WTC11 (cell line): ENCODE results near the gene CNIH3.

ENCODE experiments used
- CDX4 ChIP-seq: fragments of 250-450 bp; sonication (Bioruptor Pico); IDR thresholded peaks from 2 replicates; pipeline ENCODE4 v1.9.0; 2021; ENCODE audit warnings: moderate library complexity, mild to moderate bottlenecking, inconsistent platforms, borderline replicate concordance
- CTCF ChIP-seq: fragments of 200-600 bp; IDR thresholded peaks from 2 replicates; pipeline ENCODE4 v1.8.0; 2022; ENCODE audit warnings: antibody characterized with exemption
- FOXJ3 ChIP-seq: sonication (generic); formaldehyde crosslinking; IDR thresholded peaks from 2 replicates; pipeline ENCODE4 v1.9.0; 2021; ENCODE audit warnings: missing genetic modification reagents, mild to moderate bottlenecking, borderline replicate concordance
- MAX ChIP-seq: sonication (generic); formaldehyde crosslinking; IDR thresholded peaks from 2 replicates; pipeline ENCODE4 v1.8.0; 2022; ENCODE audit warnings: mild to moderate bottlenecking, missing genetic modification reagents
- NFE2L1 ChIP-seq: sonication (generic); formaldehyde crosslinking; IDR thresholded peaks from 2 replicates; pipeline ENCODE4 v1.8.1; 2023; ENCODE audit warnings: missing genetic modification reagents
- NFYB ChIP-seq: sonication (generic); formaldehyde crosslinking; conservative IDR thresholded peaks from 2 replicates; pipeline ENCODE4 v1.8.0; 2022; ENCODE audit warnings: low read depth, missing genetic modification reagents
- RELA ChIP-seq: sonication (generic); formaldehyde crosslinking; IDR thresholded peaks from 2 replicates; pipeline ENCODE4 v1.8.1; 2022; ENCODE audit warnings: missing genetic modification reagents, mild to moderate bottlenecking, borderline replicate concordance
- USF2 ChIP-seq: sonication (generic); formaldehyde crosslinking; IDR thresholded peaks from 2 replicates; pipeline ENCODE4 v1.8.1; 2023; ENCODE audit warnings: mild to moderate bottlenecking, missing genetic modification reagents, moderate library complexity

- TF ChIP-seq RELA (CRISPR knock-in tag), result no peak
- no peak for TF ChIP-seq CTCF
- TF ChIP-seq USF2 (CRISPR knock-in tag), result no peak
- no peak for TF ChIP-seq FOXJ3
- TF ChIP-seq MAX (CRISPR knock-in tag), result no peak
- no peak for TF ChIP-seq NFYB (CRISPR knock-in tag)
- TF ChIP-seq CDX4 (CRISPR knock-in tag), result no peak
- no peak for TF ChIP-seq NFE2L1 (CRISPR knock-in tag)
Observed at GRCh38 chr1:224620105-224620504, 4.0 kb downstream of the CNIH3 start.
